ENCODE data around the gene SYCP1. TPM values are rescaled to one million over a fixed set of nuclear protein-coding genes. Genes with fewer than 3 reads are reported as not detected.
A peak's percentile ranks its signal among the peaks of the same experiment; 100 is the strongest.
"Not testable (repeated sequence)": the region's sequence is repeated elsewhere in the genome, so short reads cannot be mapped to it uniquely, and the experiment has no call there.

Gene SYCP1
- total RNA-seq (2014; rRNA removed; shearing (Covaris generic)) = not detected in 2 replicates

DNA sequence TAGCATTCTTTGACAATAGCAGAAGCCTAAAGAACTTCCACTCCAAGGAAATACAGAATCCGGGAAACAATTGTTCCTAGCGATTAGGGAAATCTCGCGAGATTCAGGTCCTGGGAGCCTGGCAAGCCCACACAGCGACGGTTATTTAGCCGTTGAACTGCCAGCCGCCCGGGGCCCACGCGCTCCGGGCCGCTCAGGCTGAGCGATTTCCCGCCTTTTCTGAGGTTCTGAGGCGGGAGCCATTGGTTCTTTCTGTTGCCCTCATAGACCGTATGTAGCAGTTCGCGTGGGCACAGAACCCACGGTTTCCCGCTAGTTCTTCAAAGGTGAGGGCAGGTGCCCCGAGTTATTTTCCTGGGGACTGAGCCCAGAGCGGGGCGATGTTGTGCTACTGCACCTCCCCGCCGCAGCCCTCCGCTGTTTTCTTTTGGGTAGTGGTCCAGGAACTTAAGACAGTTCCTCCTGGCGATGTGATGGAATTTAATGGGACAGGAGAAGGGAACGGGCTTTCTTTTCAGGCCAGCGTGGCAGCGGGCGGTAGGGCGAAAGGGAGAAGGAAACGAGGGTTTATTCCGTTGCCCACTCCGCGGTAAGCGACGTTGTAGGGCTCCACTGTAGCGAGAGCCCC is at the start of gene SYCP1:
Gene SYCP1 (plus strand): TSS at position 171 of the 628 bp plus-strand sequence. CDS start 602 bp downstream, outside the sequence.
- no peak for DNase-seq
- H3K4me1 ChIP-seq = no peaks in the 10 kb centered on the region
- H3K27me3 ChIP-seq = no peaks in the 10 kb centered on the region
- no peaks in the 10 kb centered on the region for H3K9me3 ChIP-seq (replicated peaks)
- no peak within 1 kb of the TSS for H3K27ac ChIP-seq
- no peaks in the 10 kb centered on the region for H3K36me3 ChIP-seq
- H3K4me3 ChIP-seq = no peak within 1 kb of the TSS

DNA sequence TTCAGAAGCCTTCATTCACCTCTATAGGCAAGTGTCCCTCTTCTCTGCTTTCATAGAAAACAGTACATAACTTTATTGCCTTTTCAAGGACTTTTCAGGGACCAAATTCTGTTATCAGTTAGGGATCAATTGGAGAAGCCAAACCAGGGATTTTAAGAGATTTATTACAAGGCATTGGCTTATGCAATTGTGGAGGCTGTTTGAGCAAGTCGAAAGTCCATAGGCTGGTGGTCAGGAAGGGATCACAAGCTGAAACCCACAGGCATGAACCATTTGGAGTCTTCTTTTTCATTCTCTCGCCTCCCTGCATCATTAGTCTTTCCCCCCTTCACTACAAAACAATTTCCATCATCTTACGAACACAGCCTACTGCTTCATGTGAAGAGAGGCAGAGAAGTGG is 34.8 kb upstream of the SYCP1 start:
- Histone ChIP-seq H3K4me1 (no peaks in the 10 kb centered on the region), H3K4me3 (no peak overlapping the region)

DNA sequence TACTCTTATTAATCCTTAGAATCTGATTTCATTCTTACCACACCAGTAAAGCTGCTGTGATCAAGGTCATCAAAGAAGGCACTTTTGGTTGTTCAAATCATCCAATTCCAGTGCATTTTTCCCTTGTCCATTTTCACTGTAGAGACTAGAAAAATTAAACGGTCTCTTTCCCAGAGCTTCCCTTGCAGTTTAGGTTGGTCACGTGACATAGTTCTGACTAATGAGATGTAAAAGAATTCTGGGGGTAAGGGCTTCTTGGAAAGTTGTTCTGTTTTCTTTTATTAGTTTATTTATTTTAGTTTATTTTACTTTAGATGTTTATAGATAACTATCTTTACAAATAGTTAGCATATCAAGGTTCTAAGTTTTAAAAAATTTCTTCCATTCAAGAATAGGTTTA is 34.3 kb upstream of the SYCP1 start:
- peaks cover under 1% of the 10 kb centered on the region; the same call in 1 of the 2 replicates for H3K27me3 ChIP-seq
- H3K4me1 ChIP-seq = no peaks in the 10 kb centered on the region
- no peak overlapping the region for H3K4me3 ChIP-seq
- no peak for DNase-seq
- no peaks in the 10 kb centered on the region for H3K36me3 ChIP-seq
- H3K27ac ChIP-seq = no peak overlapping the region
- peaks cover 4% of the 10 kb centered on the region; the same call in 1 of the 2 replicates for H3K9me3 ChIP-seq (replicated peaks)

More for the DNA sequence above, 34.8 kb upstream of the SYCP1 start:
- DNase-seq = no peak
- Histone ChIP-seq H3K9me3 (replicated peaks) (peaks cover 4% of the 10 kb centered on the region; the same call in 1 of the 2 replicates), H3K36me3 (no peaks in the 10 kb centered on the region), H3K27me3 (peaks cover 4% of the 10 kb centered on the region; the same call in 1 of the 2 replicates), H3K27ac (no peak overlapping the region)

DNA sequence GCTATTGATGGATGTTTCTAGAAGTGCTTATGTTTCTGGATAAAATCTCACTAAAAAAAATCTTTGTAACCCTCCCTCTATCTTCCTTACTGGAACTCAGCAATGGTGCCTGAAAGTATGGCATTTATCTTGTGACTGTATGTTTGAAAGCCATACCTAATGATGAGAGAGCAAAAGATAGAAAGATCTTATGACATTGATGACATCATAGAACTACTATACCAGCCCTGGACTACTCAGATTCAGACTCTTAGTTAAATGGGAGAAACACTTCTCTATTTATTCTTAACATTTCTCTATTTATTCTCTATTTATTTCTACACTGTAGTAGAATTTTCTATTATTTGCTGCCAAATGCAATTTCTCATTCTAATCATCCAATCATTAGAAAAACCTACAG is 32.7 kb upstream of the SYCP1 start:
- Histone ChIP-seq H3K27ac (no peak overlapping the region), H3K4me1 (no peaks in the 10 kb centered on the region), H3K27me3 (no peaks in the 10 kb centered on the region), H3K9me3 (replicated peaks) (peaks cover 4% of the 10 kb centered on the region; the same call in 1 of the 2 replicates), H3K4me3 (no peak overlapping the region), H3K36me3 (no peaks in the 10 kb centered on the region)
- no peak for DNase-seq

GRCh38 chr1:114828251-114828650 is 26.4 kb upstream of the SYCP1 start:
- no peaks in the 10 kb centered on the region for H3K9me3 ChIP-seq (replicated peaks)
- no peaks in the 10 kb centered on the region for H3K27me3 ChIP-seq
- H3K27ac ChIP-seq = no peak overlapping the region
- 0 out of 2 replicates have a peak, but pooled peaks cover 2% of the 10 kb centered on the region for H3K4me1 ChIP-seq
- no peaks in the 10 kb centered on the region for H3K36me3 ChIP-seq
- peak in 1 of 2 experiments; percentile 4 for DNase-seq
- H3K4me3 ChIP-seq = no peak overlapping the region

DNA sequence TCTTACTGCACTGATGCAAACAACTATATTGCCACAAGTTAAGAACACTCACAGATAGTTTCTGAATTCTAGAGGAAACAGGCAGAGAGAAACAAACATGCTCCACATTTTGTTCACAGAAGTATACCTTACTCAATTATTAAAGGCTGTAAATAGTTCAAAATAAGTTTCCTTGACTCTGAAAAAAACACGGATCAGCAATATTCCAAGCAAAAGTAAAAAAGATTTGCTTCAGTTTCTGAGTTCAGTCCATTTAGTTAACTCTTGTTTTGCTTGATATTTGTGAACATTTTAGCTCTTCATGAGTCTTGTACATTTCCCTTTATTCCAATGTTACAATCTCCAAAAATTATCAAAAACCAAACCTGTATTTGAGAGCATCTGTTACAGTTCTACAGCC is 24.6 kb upstream of the SYCP1 start:
- DNase-seq; H3K9me3 ChIP-seq (replicated peaks); H3K4me3 ChIP-seq; H3K27ac ChIP-seq; H3K4me1 ChIP-seq; H3K36me3 ChIP-seq; H3K27me3 ChIP-seq: not testable (repeated sequence)

- Histone ChIP-seq H3K9me3 (replicated peaks) (no peaks in the 10 kb centered on the region), H3K36me3 (no peaks in the 10 kb centered on the region), H3K4me3 (no peak overlapping the region), H3K27ac (no peak overlapping the region), H3K4me1 (0 out of 2 replicates have a peak, but pooled peaks cover 2% of the 10 kb centered on the region), H3K27me3 (no peaks in the 10 kb centered on the region)
- no peak for DNase-seq
Measured at GRCh38 chr1:114831276-114831994, 23.2 kb upstream of the SYCP1 start.

DNA sequence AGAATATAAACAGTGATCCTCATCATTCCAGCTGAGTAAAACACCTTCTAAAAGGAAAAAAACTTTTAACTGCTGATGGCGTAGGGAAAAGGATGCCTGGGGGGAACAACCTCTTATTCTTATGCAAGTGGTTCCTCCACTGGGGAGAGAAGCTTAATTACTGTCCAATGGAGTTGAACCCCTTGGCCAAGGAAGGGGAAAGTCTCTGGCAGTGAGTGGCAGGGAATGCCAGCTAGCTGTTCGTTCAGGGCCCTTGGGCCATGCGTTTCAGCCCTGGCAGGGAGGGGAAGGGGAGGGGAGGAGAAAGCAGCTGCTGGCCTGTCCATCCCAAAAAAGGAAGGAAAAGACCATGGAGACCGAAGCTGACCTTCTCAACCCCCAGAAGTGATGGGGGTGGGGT is 22.6 kb upstream of the SYCP1 start:
- H3K27ac ChIP-seq = no peak overlapping the region
- H3K27me3 ChIP-seq = no peaks in the 10 kb centered on the region

DNA sequence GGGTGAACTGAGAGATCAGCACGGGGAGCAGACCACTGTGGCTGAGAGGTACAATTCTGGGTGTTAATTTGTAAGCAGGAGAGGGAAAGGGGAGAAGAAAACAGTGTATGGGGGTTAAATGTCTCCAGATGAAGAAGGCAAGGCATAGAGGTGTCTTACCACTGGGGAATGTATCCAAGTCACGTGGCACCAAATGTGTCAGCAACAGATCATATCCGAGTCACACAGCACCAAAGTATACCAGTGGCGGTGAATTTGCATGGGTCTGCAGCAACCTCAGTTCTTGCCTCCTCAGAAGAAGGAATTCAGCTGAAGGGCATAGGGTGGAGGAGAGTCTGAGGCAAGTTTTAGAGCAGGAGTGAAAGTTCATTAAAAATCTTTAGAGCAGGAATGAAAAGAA is 21.2 kb upstream of the SYCP1 start:
- H3K27ac ChIP-seq = no peak overlapping the region
- DNase-seq = no peak
- H3K27me3 ChIP-seq = no peaks in the 10 kb centered on the region
- H3K36me3 ChIP-seq = no peaks in the 10 kb centered on the region
- H3K4me1 ChIP-seq = 0 out of 2 replicates have a peak, but pooled peaks cover 2% of the 10 kb centered on the region
- no peaks in the 10 kb centered on the region for H3K9me3 ChIP-seq (replicated peaks)
- H3K4me3 ChIP-seq = no peak overlapping the region

More for the DNA sequence above, 22.6 kb upstream of the SYCP1 start:
- no peak overlapping the region for H3K4me3 ChIP-seq
- DNase-seq = no peak
- no peaks in the 10 kb centered on the region for H3K9me3 ChIP-seq (replicated peaks)
- no peaks in the 10 kb centered on the region for H3K36me3 ChIP-seq
- H3K4me1 ChIP-seq = 0 out of 2 replicates have a peak, but pooled peaks cover 2% of the 10 kb centered on the region

DNA sequence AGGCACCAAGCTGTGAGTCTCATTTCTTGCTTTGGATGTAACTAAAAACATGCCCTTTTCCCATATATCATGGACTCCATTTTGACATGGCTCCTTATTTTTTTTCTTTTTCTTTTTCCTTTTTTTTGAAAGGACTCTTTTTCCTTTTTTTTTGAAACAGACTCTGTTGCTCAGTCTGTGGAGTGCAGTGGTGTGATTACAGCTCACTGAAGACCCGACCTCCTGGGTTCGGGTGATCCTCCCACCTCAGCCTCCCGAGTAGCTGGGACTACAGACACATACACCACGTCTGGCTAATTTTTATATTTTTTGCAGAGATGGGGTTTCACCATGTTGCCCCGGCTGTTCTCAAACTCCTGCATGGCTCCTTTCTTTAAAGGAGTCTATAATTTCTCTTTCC is 10.4 kb upstream of the SYCP1 start:
- H3K4me1 ChIP-seq = no peaks in the 10 kb centered on the region
- no peak overlapping the region for H3K27ac ChIP-seq
- H3K9me3 ChIP-seq (replicated peaks) = no peaks in the 10 kb centered on the region
- DNase-seq = no peak
- peaks cover 10% of the 10 kb centered on the region for H3K27me3 ChIP-seq
- no peaks in the 10 kb centered on the region for H3K36me3 ChIP-seq
- H3K4me3 ChIP-seq = no peak overlapping the region

DNA sequence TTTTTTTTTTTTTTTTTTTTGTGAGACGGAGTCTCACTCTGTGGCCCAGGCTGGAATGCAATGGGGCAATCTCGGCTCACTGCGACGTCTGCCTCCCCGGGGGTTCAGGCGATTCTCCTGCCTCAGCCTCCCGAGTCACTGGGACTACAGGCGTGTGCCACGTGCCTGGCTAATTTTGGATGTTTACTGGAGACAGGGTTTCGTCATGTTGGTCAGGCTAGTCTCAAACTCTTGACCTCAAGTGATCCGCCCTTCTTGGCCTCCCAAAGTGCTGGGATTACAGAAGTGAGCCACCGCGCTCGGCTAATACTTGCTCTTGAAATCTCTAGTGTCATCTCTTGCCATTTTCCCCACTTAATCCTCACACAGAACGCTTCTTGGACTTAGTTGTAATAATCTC is 1.1 kb upstream of the SYCP1 start:
- no peaks in the 10 kb centered on the region for H3K9me3 ChIP-seq (replicated peaks)
- no peaks in the 10 kb centered on the region for H3K36me3 ChIP-seq
- no peak overlapping the region for H3K27ac ChIP-seq
- H3K27me3 ChIP-seq = no peaks in the 10 kb centered on the region
- no peak overlapping the region for H3K4me3 ChIP-seq
- no peaks in the 10 kb centered on the region for H3K4me1 ChIP-seq
- DNase-seq = no peak

- Histone ChIP-seq H3K36me3 (no peaks in the 10 kb centered on the region), H3K4me1 (no peaks in the 10 kb centered on the region), H3K27ac (no peak overlapping the region), H3K9me3 (replicated peaks) (no peaks in the 10 kb centered on the region), H3K4me3 (no peak overlapping the region), H3K27me3 (no peaks in the 10 kb centered on the region; the same call in 1 of the 2 replicates)
- DNase-seq = no peak
Measured at GRCh38 chr1:114861384-114861783, 6.7 kb downstream of the SYCP1 start.

DNA sequence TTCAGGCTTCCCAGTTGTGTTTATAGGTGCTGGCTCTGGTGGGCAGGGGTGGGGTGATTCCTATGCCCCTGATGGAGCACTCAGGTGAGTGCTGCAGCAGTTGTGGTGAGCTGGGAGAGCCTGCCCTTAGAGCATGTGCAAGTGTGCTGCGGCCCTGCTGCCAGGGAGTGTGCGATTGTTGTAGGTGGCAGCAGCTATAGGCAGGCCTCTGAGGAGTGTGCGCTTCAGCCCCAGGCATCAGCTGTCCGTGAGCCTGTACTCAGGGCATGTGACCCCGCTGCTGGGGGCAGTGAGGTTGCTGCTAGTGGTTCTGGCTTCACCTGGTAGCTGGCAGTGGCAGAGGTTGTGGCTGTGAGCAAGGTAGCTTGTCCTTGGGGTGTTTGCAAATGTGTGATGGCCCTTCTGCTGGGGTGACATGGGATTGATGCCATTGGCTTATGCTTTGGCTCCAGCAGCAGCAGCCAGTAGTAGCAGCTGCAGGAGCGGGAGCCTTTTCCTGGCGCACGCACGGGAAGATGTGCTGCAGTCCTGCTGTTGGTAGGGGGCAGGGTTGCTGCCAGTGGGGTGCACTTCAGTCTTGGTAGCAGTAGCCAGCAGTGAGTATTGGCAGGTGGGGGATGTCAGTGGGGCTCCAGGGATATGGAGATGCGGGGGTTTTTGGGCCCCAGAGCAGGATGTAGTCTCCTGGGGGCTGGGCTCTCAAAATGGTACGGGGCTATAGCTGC is 37.7 kb downstream of the SYCP1 start:
- Histone ChIP-seq H3K27ac (no peak overlapping the region), H3K9me3 (replicated peaks) (no peaks in the 10 kb centered on the region), H3K27me3 (no peaks in the 10 kb centered on the region; the same call in 1 of the 2 replicates), H3K4me3 (no peak overlapping the region), H3K4me1 (no peaks in the 10 kb centered on the region), H3K36me3 (no peaks in the 10 kb centered on the region)
- no peak for DNase-seq

DNA sequence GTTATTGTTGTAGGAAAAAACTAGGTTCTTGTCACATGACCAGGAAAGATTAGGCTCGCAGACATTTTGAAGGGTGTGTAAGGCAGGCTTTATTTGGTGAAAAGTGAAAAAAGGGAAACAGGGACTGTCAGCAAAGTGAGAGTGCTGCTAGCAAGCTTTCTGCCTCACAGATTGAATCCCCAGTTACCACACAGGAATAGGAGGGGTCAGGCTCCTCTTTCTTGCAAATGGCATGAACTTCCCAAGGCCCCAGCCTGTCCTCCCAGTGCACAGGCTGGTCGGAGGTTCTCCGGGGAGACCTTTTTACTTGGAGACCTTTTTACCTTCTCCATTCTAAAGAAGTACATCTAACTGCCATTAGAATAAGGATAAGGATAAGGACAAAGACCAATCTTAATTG is 42.1 kb downstream of the SYCP1 start:
- no peaks in the 10 kb centered on the region for H3K9me3 ChIP-seq (replicated peaks)
- DNase-seq = no peak
- no peaks in the 10 kb centered on the region for H3K36me3 ChIP-seq
- no peak overlapping the region for H3K4me3 ChIP-seq
- H3K4me1 ChIP-seq = no peaks in the 10 kb centered on the region
- no peak overlapping the region for H3K27ac ChIP-seq
- no peaks in the 10 kb centered on the region for H3K27me3 ChIP-seq

- H3K36me3 ChIP-seq = no peaks in the 10 kb centered on the region
- no peaks in the 10 kb centered on the region for H3K27me3 ChIP-seq
- H3K9me3 ChIP-seq (replicated peaks) = no peaks in the 10 kb centered on the region
- H3K4me3 ChIP-seq = no peak overlapping the region
- no peak overlapping the region for H3K27ac ChIP-seq
- DNase-seq = no peak
- H3K4me1 ChIP-seq = no peaks in the 10 kb centered on the region
Measured at GRCh38 chr1:114901814-114902213, 47.2 kb downstream of the SYCP1 start.
